Measurements from ENCODE around the gene NDRG3. TPM values are rescaled to one million over a fixed set of nuclear protein-coding genes. Genes with fewer than 3 reads are reported as not detected.

NDRG3 gene
- polyA plus RNA-seq, 1 of the 3 experiments (the other 2 are of a cell fraction) = 20.5 TPM

DNA sequence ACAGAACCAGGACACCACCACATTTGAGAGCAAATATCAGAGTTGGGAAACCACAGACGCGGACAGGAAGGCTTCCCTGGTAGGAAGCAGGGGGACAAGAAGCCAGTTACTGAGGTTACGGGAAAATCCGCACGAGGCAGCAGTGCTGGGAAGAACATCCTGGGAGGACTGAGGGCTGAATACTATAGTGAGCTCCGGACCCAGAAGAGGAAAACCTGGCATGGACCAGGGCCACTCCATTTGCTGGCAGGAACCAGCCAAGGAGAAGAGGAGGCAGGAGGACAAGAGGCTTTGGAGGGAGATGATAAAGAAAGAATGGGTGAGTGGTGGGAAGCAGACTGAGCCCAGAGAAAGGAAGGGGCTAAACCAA lies 33.8 kb upstream of the NDRG3 start (continued):
- TF ChIP-seq, protein P1, sequence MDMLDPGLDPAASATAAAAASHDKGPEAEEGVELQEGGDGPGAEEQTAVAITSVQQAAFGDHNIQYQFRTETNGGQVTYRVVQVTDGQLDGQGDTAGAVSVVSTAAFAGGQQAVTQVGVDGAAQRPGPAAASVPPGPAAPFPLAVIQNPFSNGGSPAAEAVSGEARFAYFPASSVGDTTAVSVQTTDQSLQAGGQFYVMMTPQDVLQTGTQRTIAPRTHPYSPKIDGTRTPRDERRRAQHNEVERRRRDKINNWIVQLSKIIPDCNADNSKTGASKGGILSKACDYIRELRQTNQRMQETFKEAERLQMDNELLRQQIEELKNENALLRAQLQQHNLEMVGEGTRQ (IDR thresholded peaks at IDR 0.05; ENCODE audit: borderline replicate concordance, low read depth, low read length) = no peak

DNA sequence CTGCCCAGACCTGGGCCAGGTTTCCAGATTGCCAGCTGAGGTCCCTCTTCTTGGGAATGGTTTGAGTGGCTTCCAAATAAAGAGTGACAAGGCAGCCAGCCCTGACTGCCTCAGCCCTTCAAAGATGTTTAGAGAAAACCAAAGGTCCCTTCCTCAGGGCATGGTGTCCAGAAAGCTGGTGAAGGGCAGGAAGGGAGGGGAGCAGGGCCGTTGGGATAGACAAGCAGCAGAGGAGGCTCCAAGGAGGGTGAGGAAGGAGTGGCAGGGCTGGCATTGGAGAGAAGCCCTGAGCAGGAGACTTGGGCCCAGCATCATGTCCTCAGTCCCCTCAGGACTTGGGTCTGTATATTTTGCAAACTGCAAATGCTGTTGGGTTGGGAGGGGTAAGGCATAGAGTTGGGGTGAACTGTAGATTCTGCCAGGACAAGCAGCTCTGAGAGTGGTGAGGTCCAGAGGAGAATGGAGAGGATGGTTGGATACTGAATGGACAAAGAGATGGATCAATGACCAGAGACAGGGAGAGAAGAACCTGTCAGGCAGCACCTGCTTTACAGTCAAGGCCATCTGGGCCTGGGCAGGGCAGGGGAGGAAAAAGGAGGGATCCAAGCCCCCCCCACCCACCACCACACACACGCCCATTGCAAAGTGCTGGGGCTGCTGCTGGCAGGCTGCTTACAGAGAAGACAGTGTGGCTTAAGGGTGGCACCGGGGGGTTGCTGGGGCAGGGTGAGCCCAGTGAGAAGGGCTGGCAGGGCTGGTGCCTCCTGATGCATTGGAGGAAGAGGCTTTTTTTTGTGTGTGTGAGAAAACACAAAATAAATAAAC lies 33.2 kb upstream of the NDRG3 start:
- Histone ChIP-seq H4K20me1 (ENCODE audit: insufficient read depth) (no peaks in the 10 kb centered on the region), H3K27ac (ENCODE audit: low read depth in 2 of 2, low read length in 1 of 2) (no peak overlapping the region), H3K4me2 (no peak overlapping the region), H3F3A (replicated peaks; ENCODE audit: insufficient read depth) (peaks cover 28% of the 10 kb centered on the region), H3K9me2 (no peaks in the 10 kb centered on the region), H3K79me2 (ENCODE audit: insufficient read depth) (no peaks in the 10 kb centered on the region), H3K27me3 (ENCODE audit: insufficient read depth) (no peaks in the 10 kb centered on the region), H3K9me3 (no peaks in the 10 kb centered on the region), H3K4me1 (ENCODE audit: control insufficient read depth in 1 of 2, insufficient read depth in 2 of 2, low read depth in 1 of 2, low read length in 1 of 2) (no peaks in the 10 kb centered on the region), H3K9ac (no peak overlapping the region), H3K4me3 (ENCODE audit: low read depth in 2 of 2, low read length in 1 of 2) (no peak overlapping the region), H3K36me3 (replicated peaks in 1 of 2; ENCODE audit: control insufficient read depth in 1 of 2, insufficient read depth in 2 of 2, low read length in 1 of 2) (peaks cover 3 to 13% of the 10 kb centered on the region in 2 experiments), H2AFZ (ENCODE audit: low read depth) (no peak overlapping the region)
- CTCF ChIA-PET = interaction anchor here (3.1 kb wide), 1 partner anchor 85 kb away, joined by 9 read pairs; a partner anchor contains a TSS
- no peak for DNase-seq
- TF ChIP-seq, protein P2, sequence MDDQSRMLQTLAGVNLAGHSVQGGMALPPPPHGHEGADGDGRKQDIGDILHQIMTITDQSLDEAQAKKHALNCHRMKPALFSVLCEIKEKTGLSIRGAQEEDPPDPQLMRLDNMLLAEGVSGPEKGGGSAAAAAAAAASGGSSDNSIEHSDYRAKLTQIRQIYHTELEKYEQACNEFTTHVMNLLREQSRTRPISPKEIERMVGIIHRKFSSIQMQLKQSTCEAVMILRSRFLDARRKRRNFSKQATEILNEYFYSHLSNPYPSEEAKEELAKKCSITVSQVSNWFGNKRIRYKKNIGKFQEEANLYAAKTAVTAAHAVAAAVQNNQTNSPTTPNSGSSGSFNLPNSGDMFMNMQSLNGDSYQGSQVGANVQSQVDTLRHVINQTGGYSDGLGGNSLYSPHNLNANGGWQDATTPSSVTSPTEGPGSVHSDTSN (IDR thresholded peaks at IDR 0.05) = no peak
- no peak for TF ChIP-seq RXRA (IDR thresholded peaks at IDR 0.05; ENCODE audit: borderline replicate concordance, low read depth)
- TF ChIP-seq, protein P3, sequence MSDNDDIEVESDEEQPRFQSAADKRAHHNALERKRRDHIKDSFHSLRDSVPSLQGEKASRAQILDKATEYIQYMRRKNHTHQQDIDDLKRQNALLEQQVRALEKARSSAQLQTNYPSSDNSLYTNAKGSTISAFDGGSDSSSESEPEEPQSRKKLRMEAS (IDR thresholded peaks at IDR 0.05; ENCODE audit: low read depth) = no peak
- no peak for TF ChIP-seq SIN3A (IDR thresholded peaks at IDR 0.05; ENCODE audit: borderline replicate concordance, low read depth, low read length)
- no peak for TF ChIP-seq YY1 (IDR thresholded peaks at IDR 0.05; ENCODE audit: low read depth)
- no peak for TF ChIP-seq NRF1 (IDR thresholded peaks at IDR 0.05; ENCODE audit: low read depth, low read length)
- TF ChIP-seq ELF1 (IDR thresholded peaks at IDR 0.05) = no peak
- TF ChIP-seq EP300 (IDR thresholded peaks at IDR 0.05; ENCODE audit: borderline replicate concordance in 1 of 2, low read depth in 1 of 2, low read length in 1 of 2) = no peak
- TF ChIP-seq, protein P4, sequence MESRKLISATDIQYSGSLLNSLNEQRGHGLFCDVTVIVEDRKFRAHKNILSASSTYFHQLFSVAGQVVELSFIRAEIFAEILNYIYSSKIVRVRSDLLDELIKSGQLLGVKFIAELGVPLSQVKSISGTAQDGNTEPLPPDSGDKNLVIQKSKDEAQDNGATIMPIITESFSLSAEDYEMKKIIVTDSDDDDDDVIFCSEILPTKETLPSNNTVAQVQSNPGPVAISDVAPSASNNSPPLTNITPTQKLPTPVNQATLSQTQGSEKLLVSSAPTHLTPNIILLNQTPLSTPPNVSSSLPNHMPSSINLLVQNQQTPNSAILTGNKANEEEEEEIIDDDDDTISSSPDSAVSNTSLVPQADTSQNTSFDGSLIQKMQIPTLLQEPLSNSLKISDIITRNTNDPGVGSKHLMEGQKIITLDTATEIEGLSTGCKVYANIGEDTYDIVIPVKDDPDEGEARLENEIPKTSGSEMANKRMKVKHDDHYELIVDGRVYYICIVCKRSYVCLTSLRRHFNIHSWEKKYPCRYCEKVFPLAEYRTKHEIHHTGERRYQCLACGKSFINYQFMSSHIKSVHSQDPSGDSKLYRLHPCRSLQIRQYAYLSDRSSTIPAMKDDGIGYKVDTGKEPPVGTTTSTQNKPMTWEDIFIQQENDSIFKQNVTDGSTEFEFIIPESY (IDR thresholded peaks at IDR 0.05; ENCODE audit: borderline replicate concordance, low read depth) = no peak
- TF ChIP-seq, protein P1 (IDR thresholded peaks at IDR 0.05; ENCODE audit: borderline replicate concordance, low read depth, low read length) = no peak
- no peak for TF ChIP-seq NFIC (IDR thresholded peaks at IDR 0.05; ENCODE audit: borderline replicate concordance)
- no peak for TF ChIP-seq TAF1 (IDR thresholded peaks at IDR 0.05; ENCODE audit: borderline replicate concordance, low read depth, low read length)
- TF ChIP-seq FOSL2 (IDR thresholded peaks at IDR 0.05; ENCODE audit: borderline replicate concordance, low read depth) = no peak
- TF ChIP-seq GATA2 (CRISPR knock-in tag; IDR thresholded peaks at IDR 0.05) = no peak
- TF ChIP-seq JUND (IDR thresholded peaks at IDR 0.05) = no peak
- no peak for TF ChIP-seq FOXM1 (IDR thresholded peaks at IDR 0.05; ENCODE audit: low read depth)
- TF ChIP-seq, protein P5, sequence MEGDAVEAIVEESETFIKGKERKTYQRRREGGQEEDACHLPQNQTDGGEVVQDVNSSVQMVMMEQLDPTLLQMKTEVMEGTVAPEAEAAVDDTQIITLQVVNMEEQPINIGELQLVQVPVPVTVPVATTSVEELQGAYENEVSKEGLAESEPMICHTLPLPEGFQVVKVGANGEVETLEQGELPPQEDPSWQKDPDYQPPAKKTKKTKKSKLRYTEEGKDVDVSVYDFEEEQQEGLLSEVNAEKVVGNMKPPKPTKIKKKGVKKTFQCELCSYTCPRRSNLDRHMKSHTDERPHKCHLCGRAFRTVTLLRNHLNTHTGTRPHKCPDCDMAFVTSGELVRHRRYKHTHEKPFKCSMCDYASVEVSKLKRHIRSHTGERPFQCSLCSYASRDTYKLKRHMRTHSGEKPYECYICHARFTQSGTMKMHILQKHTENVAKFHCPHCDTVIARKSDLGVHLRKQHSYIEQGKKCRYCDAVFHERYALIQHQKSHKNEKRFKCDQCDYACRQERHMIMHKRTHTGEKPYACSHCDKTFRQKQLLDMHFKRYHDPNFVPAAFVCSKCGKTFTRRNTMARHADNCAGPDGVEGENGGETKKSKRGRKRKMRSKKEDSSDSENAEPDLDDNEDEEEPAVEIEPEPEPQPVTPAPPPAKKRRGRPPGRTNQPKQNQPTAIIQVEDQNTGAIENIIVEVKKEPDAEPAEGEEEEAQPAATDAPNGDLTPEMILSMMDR (IDR thresholded peaks at IDR 0.05) = no peak
- no peak for TF ChIP-seq CHD2 (IDR thresholded peaks at IDR 0.05; ENCODE audit: low read length, partially characterized antibody)
- WGBS (ENCODE audit: low lambda C conversion rate) = 46% methylated on average over 2 of the region's 3 CpGs
- POLR2A ChIA-PET = no interaction called here
